HG02943 (cell line): ENCODE results near the gene GLP2R.

Experiments used
- ATAC-seq: cut with Tn5 transposase; IDR thresholded peaks from one replicate; pipeline ENCODE4 v1.9.1; 2021; ENCODE audit warnings: mild to moderate bottlenecking, low read depth, moderate library complexity; ENCODE audit not compliant: unreplicated experiment

GLP2R gene

GRCh38 chr17:9811537-9811936 is 14.2 kb upstream of the GLP2R start:
- no peak for ATAC-seq

GRCh38 chr17:9813166-9813565 is 12.6 kb upstream of the GLP2R start:
- no peak for ATAC-seq

- ATAC-seq, result no peak
These were observed 11.3 kb upstream of the GLP2R start for GRCh38 chr17:9814337-9814945.

- no peak for ATAC-seq
These were observed 9.3 kb upstream of the GLP2R start for GRCh38 chr17:9816472-9816871.

GRCh38 chr17:9817086-9817485 is 8.6 kb upstream of the GLP2R start:
- no peak for ATAC-seq

GRCh38 chr17:9818760-9819159 is 7.0 kb upstream of the GLP2R start:
- no peak for ATAC-seq

- ATAC-seq, result no peak
These were observed 5.3 kb upstream of the GLP2R start for GRCh38 chr17:9820448-9820847.

- ATAC-seq, result no peak
These were observed 3.8 kb upstream of the GLP2R start, which contains the start of gene GSG1L2 for GRCh38 chr17:9821921-9822320. Gene GSG1L2 (minus strand): TSS chr17:9822079. CDS start chr17:9822071, 8 bp downstream.

GRCh38 chr17:9824094-9824493 is 1.6 kb upstream of the GLP2R start:
- ATAC-seq, result no peak

GRCh38 chr17:9824797-9825338 is 856 bp upstream of the GLP2R start:
- ATAC-seq, result no peak

- no peak for ATAC-seq
These were observed 2.9 kb downstream of the GLP2R start for GRCh38 chr17:9828296-9829295.

- ATAC-seq, result no peak
These were observed 3.6 kb downstream of the GLP2R start for GRCh38 chr17:9829343-9829742.

GRCh38 chr17:9830711-9831110 is 5.0 kb downstream of the GLP2R start:
- ATAC-seq, result no peak

GRCh38 chr17:9833922-9834321 is 8.2 kb downstream of the GLP2R start:
- no peak for ATAC-seq

- ATAC-seq, result no peak
These were observed 12.1 kb downstream of the GLP2R start for GRCh38 chr17:9837551-9838471.

- ATAC-seq, result no peak
These were observed 13.7 kb downstream of the GLP2R start for GRCh38 chr17:9839433-9839832.

GRCh38 chr17:9842057-9842758 is 16.5 kb downstream of the GLP2R start:
- ATAC-seq, result no peak

GRCh38 chr17:9843152-9844010 is 17.7 kb downstream of the GLP2R start:
- no peak for ATAC-seq

- ATAC-seq, result no peak
These were observed 18.4 kb downstream of the GLP2R start for GRCh38 chr17:9844153-9844552.
